NCI-H1048 (cell line): ENCODE measurements around the gene MED22.

ENCODE experiments used
- DNase-seq: peaks from one replicate; lab custom pipeline; 2025; lab: John Stamatoyannopoulos, UW

Gene MED22

GRCh38 chr9:133375724-133376654, 28.1 kb upstream of the MED22 start, which contains the start of the genes STKLD1 and SURF4:
Gene STKLD1, plus strand, starts transcription at chr9:133376366. Its CDS starts 108 bp downstream, at chr9:133376474.
Gene SURF4, minus strand, starts transcription at chr9:133376060. Its CDS starts 91 bp downstream, at chr9:133375969.
- peak; percentile 87 for DNase-seq

GRCh38 chr9:133375116-133375723, 27.3 kb upstream of the MED22 start:
- no peak for DNase-seq

- no peak for DNase-seq
These were observed 26.7 kb upstream of the MED22 start for GRCh38 chr9:133374612-133375115.

GRCh38 chr9:133372144-133372543, 24.2 kb upstream of the MED22 start:
- no peak for DNase-seq

GRCh38 chr9:133371261-133371711, 23.4 kb upstream of the MED22 start:
- DNase-seq: no peak

GRCh38 chr9:133370685-133371084, 22.8 kb upstream of the MED22 start:
- DNase-seq: no peak

- no peak for DNase-seq
These were observed 22.0 kb upstream of the MED22 start for GRCh38 chr9:133369933-133370332.

GRCh38 chr9:133369422-133369821, 21.5 kb upstream of the MED22 start:
- no peak for DNase-seq

- no peak for DNase-seq
These were observed 20.4 kb upstream of the MED22 start for GRCh38 chr9:133368249-133368881.

GRCh38 chr9:133367778-133368177, 19.8 kb upstream of the MED22 start:
- DNase-seq: no peak

GRCh38 chr9:133367221-133367620, 19.3 kb upstream of the MED22 start:
- no peak for DNase-seq

GRCh38 chr9:133366435-133366834, 18.5 kb upstream of the MED22 start:
- DNase-seq: no peak

- no peak for DNase-seq
These were observed 14.6 kb upstream of the MED22 start for GRCh38 chr9:133362359-133363044.

GRCh38 chr9:133361507-133362092, 13.7 kb upstream of the MED22 start:
- no peak for DNase-seq

- DNase-seq: no peak
These were observed 12.8 kb upstream of the MED22 start for GRCh38 chr9:133360400-133361393.

GRCh38 chr9:133359399-133360175, 11.7 kb upstream of the MED22 start:
- DNase-seq: no peak

- DNase-seq: no peak
These were observed 9.7 kb upstream of the MED22 start for GRCh38 chr9:133357656-133358055.

GRCh38 chr9:133356391-133357091, 8.6 kb upstream of the MED22 start, which contains the start of the genes SURF1 and SURF2:
Gene SURF1, minus strand, starts transcription at chr9:133356487. Its CDS starts 34 bp downstream, at chr9:133356453.
Gene SURF2, plus strand, starts transcription at chr9:133356550. Its CDS starts 43 bp downstream, at chr9:133356593.
- peak; percentile 80 for DNase-seq
